ENCODE data around the gene DPF3.

DNA sequence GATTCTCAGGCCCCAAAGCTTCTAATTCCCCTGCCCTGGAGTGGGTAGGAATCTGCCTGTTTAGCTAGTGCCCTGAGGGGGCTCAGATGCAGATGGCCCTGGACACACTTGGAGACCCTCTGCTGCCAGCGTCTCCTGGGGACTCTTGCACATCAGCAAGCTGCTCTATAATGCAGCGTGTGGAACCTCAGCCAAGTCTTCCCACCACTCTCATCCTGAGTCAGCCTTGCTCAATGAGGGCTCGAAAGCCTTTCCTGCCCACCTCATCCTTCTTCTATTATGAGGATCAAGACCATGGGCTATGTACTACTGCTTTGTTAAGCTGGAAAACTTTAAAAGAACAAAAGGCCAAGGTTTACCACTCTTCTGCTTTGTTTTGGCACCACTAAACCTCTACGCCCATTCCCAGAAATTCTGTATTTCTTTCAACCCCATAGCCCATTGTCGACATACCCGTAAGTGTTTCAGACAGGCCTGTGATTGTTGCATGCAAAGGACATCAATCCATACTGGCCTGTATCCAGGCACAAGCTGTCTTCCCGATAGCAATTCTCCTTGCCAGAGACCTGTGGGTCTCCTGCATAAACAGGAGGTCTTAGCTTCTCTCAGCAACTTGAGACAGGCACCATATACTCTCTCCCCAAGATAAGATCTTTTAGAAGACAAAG lies 246.9 kb downstream of the DPF3 start:
- TF ChIP-seq, protein P1, sequence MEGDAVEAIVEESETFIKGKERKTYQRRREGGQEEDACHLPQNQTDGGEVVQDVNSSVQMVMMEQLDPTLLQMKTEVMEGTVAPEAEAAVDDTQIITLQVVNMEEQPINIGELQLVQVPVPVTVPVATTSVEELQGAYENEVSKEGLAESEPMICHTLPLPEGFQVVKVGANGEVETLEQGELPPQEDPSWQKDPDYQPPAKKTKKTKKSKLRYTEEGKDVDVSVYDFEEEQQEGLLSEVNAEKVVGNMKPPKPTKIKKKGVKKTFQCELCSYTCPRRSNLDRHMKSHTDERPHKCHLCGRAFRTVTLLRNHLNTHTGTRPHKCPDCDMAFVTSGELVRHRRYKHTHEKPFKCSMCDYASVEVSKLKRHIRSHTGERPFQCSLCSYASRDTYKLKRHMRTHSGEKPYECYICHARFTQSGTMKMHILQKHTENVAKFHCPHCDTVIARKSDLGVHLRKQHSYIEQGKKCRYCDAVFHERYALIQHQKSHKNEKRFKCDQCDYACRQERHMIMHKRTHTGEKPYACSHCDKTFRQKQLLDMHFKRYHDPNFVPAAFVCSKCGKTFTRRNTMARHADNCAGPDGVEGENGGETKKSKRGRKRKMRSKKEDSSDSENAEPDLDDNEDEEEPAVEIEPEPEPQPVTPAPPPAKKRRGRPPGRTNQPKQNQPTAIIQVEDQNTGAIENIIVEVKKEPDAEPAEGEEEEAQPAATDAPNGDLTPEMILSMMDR (IDR thresholded peaks at IDR 0.05): no peak
- no peak for TF ChIP-seq POLR2A (IDR thresholded peaks at IDR 0.05)

Data from suprapubic skin (tissue), 3 donors.